Ureter (tissue), 1 donor: ENCODE measurements around the gene GRIN2A. TPM values are rescaled to one million over a fixed set of nuclear protein-coding genes. Genes with fewer than 3 reads are reported as not detected.

Source experiments
- DNase-seq: peaks from one replicate; pipeline ENCODE4 v3.0.0-alpha.2; 2020; ENCODE audit warnings: low spot score
- total RNA-seq: library from RNA; stranded (reverse); gene quantifications from one replicate; pipeline ENCODE4 v1.2.4, GENCODE V29; 2023
- donor health status: DM: yes; HTN: yes; CAD: no.

GRIN2A gene
- total RNA-seq, 1 donor from 2014 or later, result 0.81 TPM

DNA sequence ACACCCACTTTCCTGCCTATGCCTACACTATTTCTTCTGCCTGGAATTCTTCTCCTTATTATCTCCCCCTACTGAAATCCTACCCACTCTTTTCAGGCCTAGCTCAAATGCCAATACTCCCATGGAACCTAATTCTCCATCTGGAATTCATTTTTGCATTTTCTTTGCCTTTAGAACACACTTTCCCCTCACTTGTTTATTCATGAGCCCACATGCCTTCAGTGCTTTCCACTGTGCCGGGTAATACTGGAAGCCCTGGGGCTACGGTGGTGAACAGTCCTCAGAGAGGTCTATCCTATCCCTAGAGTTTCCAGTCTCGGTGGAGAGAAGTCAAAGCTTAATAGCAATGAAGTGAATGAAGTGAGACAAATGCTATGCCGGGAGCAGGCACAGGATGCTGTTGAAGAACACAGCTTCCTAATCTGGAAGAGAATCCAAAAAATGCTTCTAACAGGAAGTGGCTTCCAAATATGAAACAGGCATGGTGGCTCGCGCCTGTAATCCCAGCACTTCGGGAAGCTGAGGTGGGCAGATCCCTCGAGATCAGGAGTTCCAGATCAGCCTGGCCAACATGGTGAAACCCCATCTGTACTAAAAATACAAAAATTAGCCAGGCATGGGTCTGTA is 322.4 kb downstream of the GRIN2A start:
- DNase-seq, result no peak

DNA sequence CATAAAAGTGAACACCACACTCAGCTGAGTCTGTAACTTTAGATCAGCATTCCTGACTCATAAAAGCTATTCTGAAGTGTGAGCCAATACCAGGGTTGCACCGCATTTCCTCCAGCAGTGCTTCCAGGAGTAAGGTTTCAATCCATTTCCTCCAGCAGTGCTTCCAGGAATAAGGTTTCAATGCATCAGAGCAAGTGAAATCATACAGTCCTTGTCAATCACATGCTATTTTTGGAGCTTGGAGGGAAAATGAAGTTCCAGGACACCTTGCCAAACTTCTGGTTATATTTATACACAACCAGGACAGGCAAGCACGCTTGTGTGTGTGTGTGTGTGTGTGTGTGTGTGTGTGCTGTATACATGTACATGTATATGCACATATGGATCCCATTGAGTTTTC is 327.6 kb downstream of the GRIN2A start:
- no peak for DNase-seq

- DNase-seq, result no peak
Measured at GRCh38 chr16:9852003-9852402, 330.2 kb downstream of the GRIN2A start.

DNA sequence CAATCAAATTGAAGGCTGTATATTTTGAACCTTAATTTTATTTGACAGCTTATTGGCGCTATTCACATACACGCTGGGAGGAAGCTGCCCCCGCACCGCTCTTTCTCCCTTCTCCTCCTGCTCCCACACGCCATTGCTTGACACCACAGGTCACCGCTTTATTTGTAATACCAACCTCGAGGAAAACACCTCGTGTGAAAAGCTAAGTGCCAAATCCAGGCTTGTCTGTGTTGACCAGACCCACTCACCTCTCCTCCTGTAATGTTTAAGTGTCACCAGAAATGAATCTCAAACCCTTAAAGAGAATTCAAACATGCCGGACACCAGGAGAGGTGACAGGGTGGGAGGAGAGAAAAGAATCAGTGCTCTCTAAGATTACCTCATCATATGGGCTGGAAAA is 331.4 kb downstream of the GRIN2A start:
- no peak for DNase-seq

DNA sequence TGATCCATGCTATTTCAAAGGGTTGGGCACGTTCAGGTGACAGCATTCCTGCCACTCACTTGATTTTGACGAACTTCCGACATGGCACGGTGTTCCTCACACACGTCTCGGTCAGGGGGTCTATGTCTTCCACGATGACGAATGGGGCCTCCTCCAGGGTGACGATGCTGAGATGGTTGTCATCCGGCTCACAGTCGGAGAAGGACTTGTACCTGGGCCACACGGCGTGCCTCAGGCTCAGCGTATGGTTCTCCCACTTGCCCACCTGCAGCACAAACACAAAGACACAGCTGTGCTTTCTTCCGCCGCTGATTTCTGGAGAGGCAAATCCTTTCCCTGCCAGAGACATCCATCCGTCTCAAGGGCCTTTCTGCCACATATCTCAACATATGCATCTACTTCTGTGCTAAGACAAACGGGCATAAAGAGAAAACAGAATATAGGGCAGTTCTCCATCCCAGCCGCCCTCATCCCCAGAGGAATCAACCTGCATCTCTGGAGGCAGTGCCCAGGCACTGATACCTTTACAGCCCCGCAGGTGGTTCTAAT is 332.5 kb downstream of the GRIN2A start:
- no peak for DNase-seq

DNA sequence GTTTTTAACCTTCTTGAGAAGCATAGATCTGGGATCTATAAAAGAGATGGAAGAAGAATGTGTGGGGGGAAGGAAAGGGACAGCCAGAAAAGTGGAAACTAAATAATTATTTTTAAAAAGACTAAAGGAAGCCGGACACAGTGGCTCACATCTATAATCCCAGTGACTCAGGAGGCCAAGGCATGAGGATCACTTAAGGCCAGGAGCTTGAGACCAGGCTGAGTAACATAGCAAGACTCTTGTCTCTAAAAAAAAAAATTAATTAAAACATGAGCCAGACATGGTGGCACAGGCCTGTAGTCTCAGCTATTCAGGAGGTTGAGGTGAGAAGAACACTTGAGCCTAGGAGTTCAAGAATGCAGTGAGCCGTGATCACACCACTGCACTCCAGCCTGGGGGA is 335.1 kb downstream of the GRIN2A start:
- no peak for DNase-seq

DNA sequence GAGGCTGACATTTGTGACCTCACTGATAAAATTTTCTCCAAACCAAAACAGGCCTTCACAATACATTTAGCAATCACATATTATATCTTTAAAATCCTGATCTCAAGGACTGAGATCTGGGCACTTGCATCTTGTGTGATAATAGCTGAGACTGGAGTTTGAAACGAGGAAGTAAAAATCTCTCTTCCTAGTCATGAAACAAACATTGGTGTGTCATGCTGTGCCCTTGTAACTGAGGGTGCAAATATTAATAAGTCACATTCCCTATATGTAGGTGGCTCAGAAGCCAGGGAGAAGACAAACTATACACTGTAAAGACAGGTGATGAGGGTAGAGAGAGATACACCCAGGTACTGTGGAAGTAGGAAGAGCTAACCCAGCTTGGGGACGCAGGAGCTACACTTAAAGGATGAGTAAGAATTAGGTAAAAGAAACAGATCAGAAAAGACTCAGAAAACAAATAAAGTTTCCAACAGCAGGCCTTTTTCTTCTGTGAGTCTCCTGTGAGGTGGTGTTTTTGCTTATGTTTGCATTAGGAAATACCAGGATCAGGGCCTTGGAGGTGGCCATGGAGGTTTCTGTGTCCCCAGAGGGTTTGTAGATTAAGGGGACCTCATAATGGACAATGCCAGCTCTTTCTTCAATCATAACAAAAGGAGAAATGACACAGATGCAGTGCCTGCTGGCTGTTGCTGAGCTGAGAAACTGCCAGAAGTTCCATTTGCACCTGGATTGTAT is 335.7 kb downstream of the GRIN2A start:
- no peak for DNase-seq

- DNase-seq, result no peak
Measured at GRCh38 chr16:9845661-9846361, 336.4 kb downstream of the GRIN2A start.

GRCh38 chr16:9844361-9844760 is 337.9 kb downstream of the GRIN2A start:
- DNase-seq, result no peak

GRCh38 chr16:9843424-9844018 is 338.7 kb downstream of the GRIN2A start:
- DNase-seq, result no peak

DNA sequence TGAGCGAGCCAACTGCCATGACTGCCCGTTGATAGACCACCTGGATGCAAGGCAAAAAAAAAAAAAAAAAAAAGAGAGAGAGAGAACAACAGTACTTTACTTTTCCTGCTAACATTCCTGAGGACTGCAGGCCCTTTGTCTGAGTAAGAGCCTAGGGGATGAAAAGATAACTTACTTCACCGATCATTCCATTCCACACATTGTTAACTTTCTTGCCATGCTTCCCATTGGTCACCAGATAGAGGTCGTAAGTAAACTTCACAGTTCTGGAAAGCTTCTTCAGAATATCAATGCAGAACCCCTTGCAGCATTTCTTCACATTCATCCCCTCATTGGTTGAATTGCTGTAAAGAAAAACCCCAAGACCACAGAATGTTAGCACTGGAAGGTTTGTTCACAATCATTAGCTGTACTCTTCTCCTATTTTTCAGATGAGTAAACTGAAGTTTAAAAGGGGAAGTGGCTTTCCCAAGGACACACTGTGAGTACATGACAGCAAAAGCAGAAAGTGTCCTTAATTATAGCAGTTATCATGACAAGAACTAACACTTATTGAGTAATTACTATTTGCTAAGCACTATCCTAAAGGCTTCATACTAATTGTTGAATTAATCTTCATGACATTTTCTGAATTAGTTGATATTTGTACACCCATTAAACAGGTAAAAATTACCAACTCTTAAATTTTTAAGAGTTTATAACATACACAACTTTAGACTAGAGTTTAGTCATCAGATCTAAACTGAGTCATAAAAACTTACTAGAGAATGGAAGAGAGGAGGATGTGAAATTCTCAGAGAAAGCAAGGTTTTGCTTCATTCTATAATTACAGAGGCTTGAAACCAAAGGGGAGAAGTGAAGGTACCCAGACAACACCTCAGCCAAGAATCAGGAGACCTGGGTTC is 341.2 kb downstream of the GRIN2A start:
- DNase-seq, result no peak

- no peak for DNase-seq
Measured at GRCh38 chr16:9837481-9837880, 344.7 kb downstream of the GRIN2A start.

DNA sequence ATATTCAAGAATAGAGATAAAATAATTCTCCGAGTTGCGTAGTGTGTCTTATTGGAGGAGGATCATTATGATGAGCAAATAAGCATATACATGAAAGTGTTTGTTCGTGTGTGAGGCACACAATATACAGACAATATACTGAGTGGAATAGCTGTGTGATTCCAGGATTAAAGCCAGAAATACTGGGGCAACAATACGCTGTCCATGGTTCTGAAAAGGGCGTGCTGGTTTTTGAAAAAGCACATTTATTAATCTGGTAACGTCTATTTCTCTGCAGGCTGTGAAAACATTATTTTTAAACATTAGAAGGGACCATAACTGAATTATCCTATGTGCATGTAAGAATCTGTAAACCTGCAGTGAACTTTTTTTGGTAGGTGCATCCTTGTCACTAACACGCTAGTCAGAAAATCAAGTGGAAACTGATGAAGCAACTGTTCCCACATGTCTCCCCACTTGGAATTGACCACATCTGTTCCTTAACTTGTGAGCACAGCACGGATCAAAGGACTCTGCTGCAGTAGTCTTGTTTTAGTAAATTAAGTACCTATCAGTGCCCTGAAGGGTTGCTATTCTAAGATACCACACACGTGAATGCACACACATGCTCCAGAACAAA is 346.0 kb downstream of the GRIN2A start:
- DNase-seq, result no peak

GRCh38 chr16:9827062-9827752 is 355.0 kb downstream of the GRIN2A start:
- DNase-seq, result no peak

DNA sequence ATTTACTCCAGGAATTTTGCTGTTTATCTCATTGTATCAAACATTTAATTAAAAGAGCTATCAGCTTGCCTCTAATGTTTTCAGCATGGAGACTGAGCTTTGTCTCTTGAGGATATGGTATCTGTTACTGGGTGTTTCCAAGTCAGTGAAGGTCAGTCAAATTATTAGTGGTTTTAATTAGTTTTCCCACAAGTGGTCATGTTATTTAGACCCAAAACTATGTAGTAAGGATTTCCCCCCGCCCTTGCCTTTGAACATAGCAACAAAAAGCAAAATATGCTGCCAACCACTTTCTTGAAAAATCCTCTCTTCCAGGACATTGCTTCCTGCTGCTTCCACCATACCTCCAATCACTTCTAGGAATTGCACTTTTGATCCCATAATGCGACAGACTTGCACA is 355.6 kb downstream of the GRIN2A start:
- DNase-seq, result no peak

- no peak for DNase-seq
Measured at GRCh38 chr16:9824200-9825068, 357.8 kb downstream of the GRIN2A start.

GRCh38 chr16:9823510-9823909 is 358.7 kb downstream of the GRIN2A start:
- no peak for DNase-seq

DNA sequence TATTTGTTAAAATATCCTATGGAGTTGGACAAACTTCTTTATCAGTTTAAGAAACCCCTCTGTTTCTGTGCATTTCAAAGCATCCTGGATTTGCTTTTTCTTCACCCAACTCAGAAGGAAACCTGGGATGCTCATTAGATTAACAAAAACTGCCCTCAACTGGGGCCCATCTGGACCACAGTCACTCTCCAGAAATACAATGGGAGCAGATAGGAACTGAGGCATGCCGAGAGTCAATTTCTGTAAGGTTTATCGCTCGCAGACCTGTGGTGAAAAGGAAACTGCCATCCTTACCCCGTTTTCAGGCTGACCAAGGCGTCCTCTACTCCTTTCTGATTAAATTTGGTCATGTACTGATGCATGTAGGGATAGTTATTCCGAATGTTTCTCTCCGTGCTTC is 360.3 kb downstream of the GRIN2A start:
- no peak for DNase-seq

DNA sequence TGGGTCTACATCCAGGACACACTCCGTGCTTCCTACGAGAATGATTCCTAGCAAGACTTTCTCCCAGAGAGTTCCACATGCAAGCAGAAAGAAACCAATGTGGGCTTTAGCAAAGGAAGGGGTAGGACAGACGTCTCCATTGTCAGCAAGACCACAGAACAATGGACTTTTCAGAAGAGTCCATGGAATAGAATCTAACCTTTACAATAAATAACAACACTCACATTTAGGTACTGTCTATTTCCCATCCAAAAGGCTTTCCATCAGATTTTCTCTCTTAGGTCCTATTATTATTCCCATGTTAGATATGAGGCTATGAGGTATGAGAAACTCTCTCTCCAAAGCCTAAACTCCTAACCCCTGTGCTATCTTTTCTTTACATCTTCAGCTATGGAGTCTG is 360.9 kb downstream of the GRIN2A start:
- no peak for DNase-seq
